GM18909 (cell line): ENCODE measurements around the gene XKR7.

Experiments
- ATAC-seq: cut with Tn5 transposase; IDR thresholded peaks from one replicate; pipeline ENCODE4 v1.9.1; 2021; ENCODE audit warnings: mild to moderate bottlenecking; ENCODE audit not compliant: unreplicated experiment, poor library complexity

Gene XKR7

GRCh38 chr20:31937820-31938219 lies 30.1 kb upstream of the XKR7 start:
- ATAC-seq = no peak

GRCh38 chr20:31939661-31940060 lies 28.3 kb upstream of the XKR7 start:
- no peak for ATAC-seq

GRCh38 chr20:31943052-31943471 lies 24.9 kb upstream of the XKR7 start:
- ATAC-seq = no peak

GRCh38 chr20:31945319-31945718 lies 22.6 kb upstream of the XKR7 start:
- ATAC-seq = no peak

GRCh38 chr20:31945785-31946184 lies 22.2 kb upstream of the XKR7 start:
- no peak for ATAC-seq

GRCh38 chr20:31948008-31948407 lies 19.9 kb upstream of the XKR7 start:
- no peak for ATAC-seq

- no peak for ATAC-seq
Observed at GRCh38 chr20:31949877-31950646, 17.9 kb upstream of the XKR7 start.

GRCh38 chr20:31951203-31951529 lies 16.8 kb upstream of the XKR7 start:
- no peak for ATAC-seq

GRCh38 chr20:31951530-31952453 lies 16.2 kb upstream of the XKR7 start, which contains the start of gene PDRG1:
Gene PDRG1, minus strand, starts transcription at chr20:31952046. Its CDS starts 85 bp downstream, at chr20:31951961.
- ATAC-seq = peak; percentile 90

GRCh38 chr20:31953556-31954148 lies 14.3 kb upstream of the XKR7 start:
- ATAC-seq = no peak

GRCh38 chr20:31954500-31954899 lies 13.5 kb upstream of the XKR7 start:
- ATAC-seq = no peak

GRCh38 chr20:31956556-31957526 lies 11.1 kb upstream of the XKR7 start:
- no peak for ATAC-seq

GRCh38 chr20:31962761-31963160 lies 5.2 kb upstream of the XKR7 start:
- no peak for ATAC-seq

GRCh38 chr20:31963889-31964288 lies 4.1 kb upstream of the XKR7 start:
- ATAC-seq = no peak

- no peak for ATAC-seq
Observed at GRCh38 chr20:31966991-31967655, 828 bp upstream of the XKR7 start.

- peak; percentile 51 for ATAC-seq
Observed at GRCh38 chr20:31968291-31969126, 558 bp downstream of the XKR7 start.

GRCh38 chr20:31969991-31970390 lies 2.0 kb downstream of the XKR7 start:
- ATAC-seq = no peak

GRCh38 chr20:31972471-31973021 lies 4.6 kb downstream of the XKR7 start:
- no peak for ATAC-seq
